8988T (cell line): ENCODE measurements around the gene P2RY6.

Experiments
- DNase-seq: peaks from one replicate; pipeline ENCODE4 v3.0.0; 2011

Gene P2RY6

DNA sequence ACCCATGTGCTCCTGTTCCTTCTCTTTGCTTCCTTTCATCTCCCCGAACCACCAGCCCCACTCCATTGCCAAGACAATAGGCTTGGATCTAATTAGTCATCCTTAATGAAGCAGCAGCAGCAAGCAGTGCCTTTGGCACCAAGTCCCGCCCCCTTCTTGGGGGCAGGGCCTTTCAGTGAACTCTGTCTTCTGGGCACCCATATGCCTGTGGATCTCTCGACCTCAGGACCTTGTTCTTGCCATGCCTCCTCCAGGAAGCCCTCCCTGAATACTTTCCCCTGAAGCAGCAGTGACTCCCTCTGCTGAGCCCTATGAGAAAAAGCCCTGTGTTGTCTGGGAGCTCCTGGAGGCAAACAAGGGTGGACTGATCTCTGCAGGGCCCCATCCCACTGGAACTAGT lies 68.0 kb downstream of the P2RY6 start:
- DNase-seq = no peak

DNA sequence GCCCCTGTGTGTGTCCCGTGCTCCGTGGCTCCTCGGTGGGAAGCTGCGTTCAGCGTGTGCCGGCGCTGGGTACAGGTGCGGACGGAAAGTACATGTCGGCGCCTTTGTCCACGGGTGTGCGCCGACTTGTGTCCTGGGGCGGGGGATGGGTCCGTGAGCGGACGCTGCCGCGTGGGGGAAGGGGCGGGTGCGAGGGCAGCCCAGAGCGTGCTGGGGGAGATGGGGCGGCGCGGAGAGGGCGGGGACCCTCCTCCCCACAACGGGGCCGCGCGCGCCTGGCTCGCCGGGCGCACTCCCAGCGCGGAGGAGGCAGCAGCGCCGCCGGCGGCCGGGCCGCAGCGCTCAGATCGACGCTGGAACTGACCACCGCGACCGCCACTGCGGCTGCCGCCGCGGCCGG lies 70.5 kb downstream of the P2RY6 start:
- DNase-seq = no peak

GRCh38 chr11:73343076-73343873 lies 71.1 kb downstream of the P2RY6 start:
- DNase-seq = no peak

DNA sequence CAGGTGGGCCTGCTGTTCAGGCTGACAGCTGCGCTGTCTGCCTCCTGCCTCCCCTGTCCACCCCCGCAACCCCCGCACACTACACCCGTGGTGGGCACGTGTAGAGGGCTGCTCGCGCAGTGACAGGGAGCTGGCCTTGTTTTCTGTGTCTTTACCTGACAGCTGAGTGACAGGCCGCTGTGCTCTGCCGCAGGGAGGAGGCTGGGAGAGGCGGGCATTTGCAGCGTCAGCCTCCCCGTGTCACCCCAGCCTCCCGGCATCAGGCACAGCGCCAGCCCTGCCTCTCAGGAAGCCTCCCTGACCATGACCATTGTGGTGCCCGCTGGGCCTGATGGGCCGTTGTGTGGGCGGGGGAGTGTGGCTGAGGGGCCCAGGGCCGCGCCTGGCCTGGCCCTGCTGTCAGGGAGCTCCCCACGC lies 72.1 kb downstream of the P2RY6 start:
- no peak for DNase-seq

- no peak for DNase-seq
These were observed 73.5 kb downstream of the P2RY6 start for GRCh38 chr11:73345481-73346160.

DNA sequence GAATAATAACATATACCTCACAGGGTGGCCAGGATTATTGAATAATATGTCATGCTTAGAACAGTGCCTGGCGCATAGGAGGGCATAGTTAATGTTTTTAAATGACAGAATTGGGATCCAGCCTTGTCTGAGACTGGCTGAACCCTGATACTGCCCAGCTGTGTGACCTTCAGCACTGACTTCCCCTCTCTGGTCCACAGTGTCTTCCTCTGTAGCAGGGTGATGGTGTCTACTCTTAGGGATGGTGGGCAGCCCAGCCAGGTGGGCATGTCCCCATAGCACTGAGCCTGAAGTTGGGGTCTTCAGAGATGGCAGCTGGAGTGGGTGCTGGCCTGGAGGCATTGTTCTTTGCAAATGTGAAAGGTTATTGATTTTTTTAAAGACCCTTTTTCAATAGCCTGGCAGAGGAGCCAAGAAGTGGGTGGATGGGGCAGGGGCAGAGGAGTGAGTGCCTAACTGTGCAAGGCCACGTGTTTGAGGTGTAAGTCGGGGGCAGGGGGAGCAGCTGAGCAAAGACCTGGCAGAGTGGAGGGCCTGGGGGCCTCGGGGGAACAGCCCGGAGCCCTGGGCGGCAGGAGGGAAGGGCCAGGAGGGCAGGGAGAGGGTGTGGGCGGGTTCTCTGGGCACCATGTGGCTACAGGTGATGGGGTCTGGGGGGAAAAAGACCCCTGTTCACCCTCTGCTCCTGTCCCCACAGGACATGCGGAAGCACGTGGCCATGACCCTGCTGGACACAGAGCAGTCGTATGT lies 74.2 kb downstream of the P2RY6 start:
- no peak for DNase-seq

- DNase-seq = no peak
These were observed 74.9 kb downstream of the P2RY6 start for GRCh38 chr11:73347067-73347466.
